Head of caudate nucleus (tissue), 42 donors: ENCODE results near the gene CEMIP2.
"Not testable (repeated sequence)": the region's sequence is repeated elsewhere in the genome, so short reads cannot be mapped to it uniquely, and the experiment has no call there.

ENCODE experiments used
- DNase-seq, 42 donors: peaks; one replicate each; pipeline versions ENCODE4 v3.0.0 to v3.0.0-alpha.2; 2020 to 2021; ENCODE audit warnings: mixed read lengths in 7 of 42
- intact Hi-C: fragments of 100-400 bp; cut with DNase I; formaldehyde crosslinking; loops from one replicate; pipeline ENCODE4 v1.15.0; 2022

The CEMIP2 gene, protein sequence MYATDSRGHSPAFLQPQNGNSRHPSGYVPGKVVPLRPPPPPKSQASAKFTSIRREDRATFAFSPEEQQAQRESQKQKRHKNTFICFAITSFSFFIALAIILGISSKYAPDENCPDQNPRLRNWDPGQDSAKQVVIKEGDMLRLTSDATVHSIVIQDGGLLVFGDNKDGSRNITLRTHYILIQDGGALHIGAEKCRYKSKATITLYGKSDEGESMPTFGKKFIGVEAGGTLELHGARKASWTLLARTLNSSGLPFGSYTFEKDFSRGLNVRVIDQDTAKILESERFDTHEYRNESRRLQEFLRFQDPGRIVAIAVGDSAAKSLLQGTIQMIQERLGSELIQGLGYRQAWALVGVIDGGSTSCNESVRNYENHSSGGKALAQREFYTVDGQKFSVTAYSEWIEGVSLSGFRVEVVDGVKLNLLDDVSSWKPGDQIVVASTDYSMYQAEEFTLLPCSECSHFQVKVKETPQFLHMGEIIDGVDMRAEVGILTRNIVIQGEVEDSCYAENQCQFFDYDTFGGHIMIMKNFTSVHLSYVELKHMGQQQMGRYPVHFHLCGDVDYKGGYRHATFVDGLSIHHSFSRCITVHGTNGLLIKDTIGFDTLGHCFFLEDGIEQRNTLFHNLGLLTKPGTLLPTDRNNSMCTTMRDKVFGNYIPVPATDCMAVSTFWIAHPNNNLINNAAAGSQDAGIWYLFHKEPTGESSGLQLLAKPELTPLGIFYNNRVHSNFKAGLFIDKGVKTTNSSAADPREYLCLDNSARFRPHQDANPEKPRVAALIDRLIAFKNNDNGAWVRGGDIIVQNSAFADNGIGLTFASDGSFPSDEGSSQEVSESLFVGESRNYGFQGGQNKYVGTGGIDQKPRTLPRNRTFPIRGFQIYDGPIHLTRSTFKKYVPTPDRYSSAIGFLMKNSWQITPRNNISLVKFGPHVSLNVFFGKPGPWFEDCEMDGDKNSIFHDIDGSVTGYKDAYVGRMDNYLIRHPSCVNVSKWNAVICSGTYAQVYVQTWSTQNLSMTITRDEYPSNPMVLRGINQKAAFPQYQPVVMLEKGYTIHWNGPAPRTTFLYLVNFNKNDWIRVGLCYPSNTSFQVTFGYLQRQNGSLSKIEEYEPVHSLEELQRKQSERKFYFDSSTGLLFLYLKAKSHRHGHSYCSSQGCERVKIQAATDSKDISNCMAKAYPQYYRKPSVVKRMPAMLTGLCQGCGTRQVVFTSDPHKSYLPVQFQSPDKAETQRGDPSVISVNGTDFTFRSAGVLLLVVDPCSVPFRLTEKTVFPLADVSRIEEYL (N-terminal part only)

DNA sequence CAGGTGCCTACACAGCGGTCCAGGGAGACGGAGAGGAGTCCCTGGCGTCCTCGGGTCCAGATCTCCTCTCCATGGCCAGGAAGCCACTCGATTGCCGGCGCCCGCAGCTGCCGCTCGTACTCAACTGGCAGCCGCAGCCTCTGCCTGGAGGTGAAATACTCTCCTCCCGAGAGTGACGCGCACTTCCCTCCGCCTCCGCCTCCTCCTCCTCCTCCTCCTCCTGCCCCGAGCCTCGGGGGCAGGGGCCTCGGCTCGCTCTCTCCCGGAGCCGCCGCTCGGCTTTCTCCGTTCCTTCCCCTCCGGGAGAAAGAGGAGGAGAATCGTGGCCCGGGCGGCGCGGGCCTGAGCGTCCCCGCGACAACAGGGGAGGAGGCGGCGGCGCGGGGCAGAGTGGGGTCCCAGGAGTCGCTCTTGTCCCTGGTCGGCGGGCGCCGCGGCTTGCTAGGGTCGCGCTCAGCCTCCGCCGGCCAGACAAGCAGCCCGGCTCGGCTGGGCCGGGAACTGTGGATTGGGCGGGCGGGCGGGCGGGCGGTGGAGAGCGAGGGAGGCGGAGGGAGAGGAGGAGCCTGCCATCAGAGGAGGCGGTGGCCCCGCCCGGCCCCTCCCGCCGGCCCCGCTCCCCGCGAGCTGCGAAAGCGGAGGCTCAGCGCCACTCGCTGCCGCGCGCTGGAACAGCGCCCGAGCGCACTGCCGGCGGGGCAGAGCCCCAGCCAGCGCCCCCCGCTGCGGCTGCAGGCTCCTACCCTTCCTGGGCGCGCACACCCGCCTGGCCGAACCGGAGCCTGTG, at the start of gene CEMIP2:
Gene CEMIP2 (minus strand): TSS at position 126 of the 787 bp plus-strand sequence. CDS start 18,140 bp downstream, outside the sequence.
- intact Hi-C loops: loop anchor here (5.0 to 10.0 kb wide), 2 partner anchors 84 to 166 kb away; no protein-coding TSS in a partner anchor
- DNase-seq: peak; percentile 54 to 97 (median 91)

DNA sequence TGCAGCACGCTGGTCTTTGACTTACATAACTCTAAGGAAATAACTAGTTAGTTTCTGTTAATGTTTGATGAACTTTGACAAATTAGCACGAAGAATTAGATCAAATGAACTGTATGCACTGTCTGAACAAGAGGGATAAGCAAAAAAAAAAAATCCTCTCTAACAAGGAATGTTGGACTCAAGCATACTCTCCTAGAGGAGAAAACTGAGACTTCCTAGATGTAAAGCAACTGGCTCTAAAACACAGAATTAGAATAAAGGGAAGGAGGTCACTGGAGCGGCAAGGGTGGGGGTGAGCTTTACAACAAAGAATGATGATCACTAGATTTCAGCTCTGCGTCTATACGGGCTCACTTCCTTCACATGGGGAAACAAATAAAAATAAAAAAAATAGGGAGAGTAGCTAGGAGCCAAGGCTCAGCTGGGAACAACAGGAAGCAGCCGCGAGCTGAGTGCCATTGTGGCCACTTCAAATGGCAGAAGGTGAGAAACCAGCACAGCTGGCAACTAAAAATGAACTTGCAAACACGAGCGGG, 48.7 kb upstream of the CEMIP2 start:
- DNase-seq: no peak
- intact Hi-C loops: loop anchor here (10.0 kb wide), 1 partner anchor 448 kb away; no protein-coding TSS in a partner anchor

DNA sequence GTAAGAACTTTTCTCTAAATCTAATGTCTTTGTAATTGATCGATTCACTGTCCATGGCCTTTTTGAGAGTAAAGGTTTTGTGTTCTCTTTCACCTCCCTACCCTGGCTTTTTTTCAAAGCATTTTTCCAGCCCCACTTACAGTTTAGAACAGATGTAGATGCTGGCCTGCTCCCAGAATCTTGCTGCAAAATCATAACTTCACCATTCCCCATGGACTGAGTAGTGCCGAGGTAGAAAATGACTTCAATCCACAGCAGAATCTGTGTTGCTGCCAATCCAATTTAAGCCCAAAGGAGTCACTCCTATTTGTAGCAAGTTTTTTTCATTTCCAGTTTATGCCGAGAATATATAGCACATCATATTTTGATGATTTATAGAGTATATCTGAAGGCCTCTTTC, 46.5 kb upstream of the CEMIP2 start:
- no peak for DNase-seq
- intact Hi-C loops: loop anchor here (10.0 kb wide), 1 partner anchor 450 kb away; no protein-coding TSS in a partner anchor

DNA sequence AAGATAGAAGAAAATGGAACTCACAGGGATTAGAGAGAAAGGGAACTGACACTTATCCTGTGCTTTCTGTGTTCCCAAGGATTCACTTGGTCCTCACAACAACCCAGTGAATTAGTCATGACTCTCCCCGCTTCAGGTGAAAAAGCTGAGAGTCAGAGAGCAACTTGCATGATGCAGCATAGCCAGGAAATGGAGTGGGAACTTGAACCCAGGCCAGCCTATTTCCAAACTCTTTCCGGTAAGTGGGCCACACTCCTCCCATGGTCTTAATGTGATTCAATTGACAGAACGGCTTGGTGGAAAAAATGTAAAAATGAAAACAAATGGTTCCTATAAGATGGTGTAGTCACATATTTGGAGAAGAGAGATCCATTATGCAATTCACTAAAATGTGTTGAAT, 45.9 kb upstream of the CEMIP2 start:
- intact Hi-C loops: loop anchor here (10.0 kb wide), 1 partner anchor 451 kb away; no protein-coding TSS in a partner anchor

DNA sequence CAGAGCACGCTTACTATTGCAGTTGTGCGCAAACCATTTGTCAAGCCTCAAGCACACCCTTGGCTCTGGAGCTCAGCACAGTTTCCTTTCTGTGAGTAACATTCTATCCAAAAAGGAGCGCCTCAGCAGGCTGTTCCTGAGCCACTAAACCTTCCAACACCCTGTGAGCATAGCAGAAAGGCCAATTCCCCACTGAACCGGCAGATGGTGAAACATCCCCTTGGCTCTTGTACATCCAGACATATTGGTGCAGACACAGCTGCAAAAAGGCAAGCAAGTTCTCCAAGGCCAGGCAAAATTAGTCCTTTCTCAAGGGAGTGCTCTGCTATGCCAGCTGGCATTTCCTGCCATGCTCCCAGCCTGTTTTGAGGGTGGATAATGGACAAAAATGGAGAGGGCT, 44.1 kb upstream of the CEMIP2 start:
- DNase-seq: peak in 41 of 42 donors; percentile 19 to 86 (median 69)
- intact Hi-C loops: loop anchor here (10.0 kb wide), 1 partner anchor 452 kb away; no protein-coding TSS in a partner anchor

More for the DNA sequence above, 45.9 kb upstream of the CEMIP2 start:
- DNase-seq: no peak

DNA sequence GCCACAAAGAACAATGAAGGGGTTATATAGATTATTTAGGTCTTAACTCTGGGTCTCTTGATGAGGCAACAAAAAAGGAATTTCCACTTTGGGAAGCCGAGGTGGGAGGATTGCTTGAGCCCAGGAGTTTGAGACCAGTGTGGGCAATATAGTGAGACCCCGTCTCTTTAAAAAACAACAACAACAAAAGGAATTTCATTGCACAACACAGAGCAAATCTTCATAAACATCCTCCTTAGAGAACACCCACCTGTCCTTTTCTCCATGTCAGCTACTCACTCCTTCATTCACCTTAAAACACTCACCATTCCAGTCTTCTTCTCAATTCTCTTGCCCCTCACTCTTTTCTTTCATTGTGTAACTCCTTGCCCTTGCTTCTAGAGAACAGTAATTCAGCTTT, 39.8 kb upstream of the CEMIP2 start:
- DNase-seq: no peak
- intact Hi-C loops: loop anchor here (5.0 kb wide), 1 partner anchor 219 kb away; no protein-coding TSS in a partner anchor

DNA sequence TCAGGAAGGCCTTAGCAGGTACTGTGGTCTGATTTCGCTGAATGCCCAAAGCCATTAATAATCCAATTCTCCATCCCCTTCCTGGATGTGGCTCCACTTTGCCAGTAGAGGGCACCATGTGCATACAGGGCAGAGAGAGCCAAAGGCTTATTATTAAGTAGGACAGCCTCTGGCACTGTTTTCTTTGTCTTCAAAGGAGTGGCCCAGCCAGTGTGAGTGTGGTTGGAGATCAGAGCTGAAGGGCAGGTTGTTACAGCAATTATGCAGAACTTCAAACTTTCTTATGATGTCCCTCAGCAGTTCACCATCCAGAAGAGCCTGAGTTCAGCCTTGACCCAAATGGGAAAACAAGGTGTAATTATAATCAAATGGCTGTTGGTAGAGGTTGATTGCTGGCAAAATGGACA, 38.6 kb upstream of the CEMIP2 start:
- intact Hi-C loops: loop anchor here (5.0 kb wide), 1 partner anchor 220 kb away; no protein-coding TSS in a partner anchor
- DNase-seq: peak; percentile 9 to 89 (median 71)

DNA sequence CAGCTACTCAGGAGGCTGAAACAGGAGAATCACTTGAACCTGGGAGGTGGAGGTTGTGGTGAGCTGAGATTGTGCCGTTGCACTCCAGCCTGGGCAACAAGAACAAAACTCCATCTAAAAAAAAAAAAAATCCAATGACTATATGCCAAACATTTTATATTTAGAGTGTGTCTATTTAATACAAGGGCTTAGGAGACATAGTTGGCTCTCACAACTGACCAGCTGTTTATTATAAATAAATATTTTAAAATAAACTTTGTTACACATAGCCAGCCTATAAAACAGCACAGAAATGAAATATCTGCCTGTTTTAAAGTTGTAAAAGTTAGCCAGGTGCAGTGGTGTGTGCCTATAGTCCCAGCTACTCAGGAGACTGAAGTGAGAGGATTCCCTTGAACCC, 36.8 kb upstream of the CEMIP2 start:
- not testable (repeated sequence) for DNase-seq
- intact Hi-C loops: loop anchor here (5.0 kb wide), 1 partner anchor 222 kb away; no protein-coding TSS in a partner anchor

DNA sequence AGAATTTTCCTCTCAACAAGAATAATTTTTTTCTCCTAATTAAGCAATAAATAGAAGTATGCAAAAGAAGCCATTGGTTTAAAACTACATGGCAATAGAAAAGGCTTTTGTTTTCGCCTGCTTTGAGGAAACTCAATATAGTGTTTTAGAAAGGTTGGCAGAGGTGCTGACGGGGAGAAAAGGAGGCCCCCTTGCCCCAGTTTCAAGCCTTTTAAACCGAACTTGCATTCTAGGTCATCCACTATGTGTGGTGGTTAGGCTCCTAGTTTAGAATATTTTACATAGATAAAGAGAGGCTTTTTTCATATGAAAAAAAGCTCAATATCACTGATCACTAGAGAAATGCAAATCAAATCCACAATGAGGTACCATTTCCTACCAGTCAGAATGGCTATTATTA, 33.5 kb upstream of the CEMIP2 start:
- intact Hi-C loops: no loop called here
- no peak for DNase-seq

DNA sequence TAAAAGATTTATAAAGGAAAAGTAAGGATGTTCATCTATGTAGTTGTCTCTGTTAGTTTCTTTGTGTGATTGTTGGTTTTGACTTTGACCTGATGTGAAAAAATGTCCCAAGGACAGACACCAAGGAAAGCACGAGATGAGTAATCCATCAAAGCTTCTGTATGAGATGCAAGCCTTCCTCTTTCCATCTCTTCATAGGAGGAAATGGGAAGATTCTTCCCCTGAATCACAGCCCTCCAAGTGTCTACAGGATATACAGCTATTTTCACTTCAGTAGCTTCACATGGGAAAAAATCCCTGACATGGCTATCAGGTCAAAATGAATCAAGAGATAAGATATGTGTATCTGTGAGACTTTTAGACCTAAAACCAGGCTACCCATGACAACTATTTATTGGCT, 29.0 kb upstream of the CEMIP2 start:
- DNase-seq: no peak
- intact Hi-C loops: no loop called here

DNA sequence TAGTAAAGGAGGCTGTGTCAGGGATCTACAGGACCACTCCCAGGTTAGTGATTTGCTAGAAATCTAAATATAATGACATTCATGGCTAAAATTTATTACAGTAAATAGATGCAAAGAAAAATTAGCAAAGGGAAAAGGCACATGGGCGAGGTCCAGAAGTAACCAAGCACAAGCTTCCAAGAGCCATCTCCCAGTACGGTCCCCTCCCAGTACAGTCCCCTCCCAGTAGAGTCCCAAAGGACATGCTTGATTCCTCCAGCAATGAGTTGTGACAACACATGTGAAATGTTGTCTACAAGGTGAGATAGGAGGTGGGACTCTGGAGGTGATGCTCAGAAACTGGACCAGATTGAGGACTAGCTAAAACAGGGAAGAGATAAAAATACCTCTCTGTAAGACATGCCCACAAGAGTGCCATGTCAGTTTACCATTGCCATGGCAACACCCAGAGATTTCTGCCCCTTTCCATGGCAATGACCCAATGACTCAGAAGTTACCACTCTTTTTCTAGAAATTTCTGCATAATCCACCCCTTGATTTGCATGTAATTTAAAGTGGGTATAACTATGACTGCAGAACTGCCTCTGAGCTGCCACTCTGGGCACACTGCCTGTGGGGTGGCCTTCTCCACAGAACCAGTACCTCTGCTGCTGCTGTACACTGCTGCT, 27.9 kb upstream of the CEMIP2 start:
- intact Hi-C loops: no loop called here
- no peak for DNase-seq

DNA sequence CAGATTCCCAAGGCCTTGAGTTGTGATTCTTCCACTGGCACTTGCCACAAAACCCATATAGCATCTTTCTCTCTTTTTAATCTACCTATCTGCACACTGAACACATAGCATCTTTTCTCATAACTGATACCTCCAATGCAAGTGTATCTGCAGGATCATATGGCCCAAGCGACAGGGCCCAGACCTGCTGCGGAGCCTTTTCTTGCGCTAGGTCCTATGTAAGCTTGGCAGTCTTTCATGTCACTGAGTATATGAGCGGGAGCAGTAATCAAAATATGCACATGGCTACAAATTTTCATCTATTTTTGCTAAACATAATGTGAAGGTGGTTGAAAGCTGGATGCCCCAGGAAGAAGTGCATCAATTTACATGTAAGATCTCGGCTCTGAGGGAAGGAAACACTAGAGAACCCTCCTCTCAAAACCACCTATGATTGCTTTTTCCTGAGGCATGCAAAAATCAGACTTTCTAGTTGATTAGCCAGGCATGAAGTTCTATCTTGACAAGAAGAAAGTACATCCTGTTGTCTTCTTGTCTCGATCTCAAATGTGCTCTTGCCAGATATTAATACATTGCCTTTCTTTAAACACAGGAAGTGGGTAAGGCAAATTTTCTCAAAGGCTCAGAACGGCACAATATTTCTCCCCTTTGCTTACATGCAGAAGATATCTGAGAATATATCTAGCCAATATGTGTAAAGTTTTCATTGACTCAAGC, 26.9 kb upstream of the CEMIP2 start:
- intact Hi-C loops: no loop called here
- DNase-seq: no peak

DNA sequence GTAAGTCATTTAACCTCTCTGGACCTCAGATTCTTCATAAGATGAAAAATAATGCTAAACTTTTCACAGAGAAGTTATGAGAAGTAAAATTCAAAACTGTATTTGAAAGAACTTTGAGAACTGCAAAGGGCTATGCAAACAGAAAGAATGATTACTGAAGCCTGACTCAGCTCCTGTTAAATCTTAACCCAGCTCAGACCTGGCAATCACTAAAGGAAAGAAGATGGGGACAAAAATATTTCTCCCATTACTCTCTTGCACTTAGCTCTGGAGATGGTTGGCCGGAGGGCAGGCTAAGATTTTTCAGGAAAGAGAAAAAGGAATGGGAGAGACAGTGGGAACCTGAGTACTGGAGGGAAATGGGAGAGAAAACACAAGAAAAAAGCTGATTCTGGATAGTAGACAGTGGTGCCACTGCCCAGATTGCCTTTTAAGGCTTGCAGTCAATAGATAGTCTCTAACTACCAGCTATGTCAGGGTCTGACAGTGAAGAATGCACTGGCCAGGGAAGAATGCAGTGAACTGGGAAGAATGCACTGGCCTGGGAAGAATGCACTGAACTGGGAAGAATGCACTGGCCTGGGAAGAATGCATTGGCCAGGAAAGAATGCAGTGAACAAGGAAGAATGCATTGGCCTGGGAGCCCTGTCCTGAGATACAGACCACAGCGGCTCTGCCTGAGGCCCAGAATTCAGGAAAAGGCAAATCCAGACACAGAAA, 25.2 kb upstream of the CEMIP2 start:
- no peak for DNase-seq
- intact Hi-C loops: no loop called here

DNA sequence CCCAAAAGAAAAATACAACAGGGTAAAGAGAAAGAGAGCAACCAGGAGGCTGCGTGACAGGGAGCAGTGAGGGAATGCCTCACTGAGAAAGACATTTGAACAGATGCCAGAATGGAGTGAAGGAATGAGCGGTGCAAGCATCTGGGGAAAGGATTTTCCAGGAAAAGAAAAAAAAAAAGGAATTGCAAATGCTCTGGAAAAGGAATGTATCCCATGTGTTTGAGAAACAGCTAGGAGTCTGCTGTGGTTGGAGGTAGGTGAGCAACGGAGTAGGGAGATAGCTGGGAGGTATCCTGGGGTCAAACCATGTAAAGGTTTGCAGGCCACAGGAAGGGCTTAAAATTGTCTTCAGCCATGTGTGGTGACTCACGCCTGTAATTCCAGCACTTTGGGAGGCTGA, 23.6 kb upstream of the CEMIP2 start:
- no peak for DNase-seq
- intact Hi-C loops: no loop called here

DNA sequence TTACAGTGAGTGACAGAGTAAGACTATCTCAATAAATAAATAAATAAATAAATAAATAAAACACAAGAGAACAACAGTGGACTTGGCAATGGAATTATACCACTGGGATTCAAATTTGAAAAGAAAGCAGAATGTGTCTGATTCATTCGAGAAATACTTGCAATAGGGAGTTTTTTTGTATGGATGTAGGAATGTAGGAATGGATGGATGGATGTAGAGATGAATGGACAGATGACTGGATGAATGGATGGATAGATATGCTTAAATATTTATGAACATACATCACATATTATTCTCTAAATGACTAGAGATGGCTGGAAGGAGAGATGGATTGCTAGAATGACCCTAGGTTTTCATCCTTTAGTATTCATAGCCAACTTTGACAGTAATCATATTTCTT, 22.0 kb upstream of the CEMIP2 start:
- intact Hi-C loops: no loop called here
- DNase-seq: no peak

DNA sequence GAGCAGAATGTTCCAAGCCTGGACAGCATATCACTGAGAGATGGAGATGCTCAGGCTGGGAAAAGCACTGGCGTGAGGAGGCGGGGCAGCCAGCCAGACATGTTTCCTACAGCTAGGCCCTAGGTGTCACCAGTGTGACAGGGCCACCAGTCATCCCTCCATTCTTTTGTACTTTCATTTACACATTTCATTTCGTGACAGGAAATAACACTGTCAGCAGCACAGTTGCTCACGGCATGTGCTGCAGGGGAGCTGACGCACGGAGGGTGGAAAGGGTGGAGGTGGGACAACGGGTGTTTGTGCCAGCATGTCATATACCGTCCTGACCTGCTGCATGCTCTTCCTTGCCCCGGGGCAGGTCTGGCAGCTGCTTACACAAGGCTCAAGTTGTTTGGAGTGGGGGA, 14.8 kb upstream of the CEMIP2 start:
- no peak for DNase-seq

More for the DNA sequence above, 14.8 kb upstream of the CEMIP2 start:
- intact Hi-C loops: no loop called here
